GM21367 (cell line): ENCODE results near the gene ZDHHC7.

Source experiments
- ATAC-seq: cut with Tn5 transposase; IDR thresholded peaks from one replicate; pipeline ENCODE4 v1.9.1; 2021; ENCODE audit not compliant: unreplicated experiment

The ZDHHC7 gene

DNA sequence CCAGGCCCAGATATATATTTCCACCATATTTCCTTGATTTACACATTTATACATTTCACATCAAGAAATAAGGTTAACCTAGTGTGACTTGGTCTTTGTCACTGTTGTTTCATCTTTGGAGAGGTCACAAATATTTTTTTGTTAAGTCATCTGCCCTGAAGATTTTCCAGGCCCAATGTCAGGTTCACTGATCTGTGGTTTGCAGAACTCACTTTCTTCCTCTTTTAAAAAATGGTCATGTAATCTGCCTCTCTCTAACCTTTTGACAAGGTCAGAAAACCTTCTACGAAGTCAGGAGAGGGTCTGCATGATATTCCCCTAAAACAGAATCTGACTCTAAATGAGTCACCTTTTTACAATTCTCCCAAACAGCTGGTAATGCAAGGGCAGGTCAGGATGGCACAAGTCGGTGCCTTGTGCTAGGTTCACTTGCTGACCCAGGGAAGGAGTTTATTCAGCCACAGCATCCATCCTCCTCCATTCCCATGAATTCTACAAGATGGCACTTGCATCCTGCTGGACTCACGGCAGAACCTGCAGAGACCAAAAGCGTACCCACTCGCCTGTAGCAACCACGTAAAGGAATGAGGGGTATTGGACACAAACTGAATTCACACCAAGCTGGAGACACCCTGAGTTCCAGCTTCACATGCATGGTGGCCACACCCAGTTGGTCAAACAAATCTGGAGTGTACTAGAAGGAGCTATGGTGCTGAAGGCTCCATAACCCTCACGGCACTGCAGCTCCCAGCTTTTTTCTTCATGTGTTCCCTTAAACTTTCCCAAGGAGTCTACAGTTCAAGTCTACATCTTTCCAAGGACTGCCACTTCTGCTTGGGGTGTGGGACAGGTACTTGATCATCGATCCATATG is 14.7 kb upstream of the ZDHHC7 start:
- no peak for ATAC-seq

GRCh38 chr16:85019659-85020245 is 8.4 kb upstream of the ZDHHC7 start:
- ATAC-seq: no peak

DNA sequence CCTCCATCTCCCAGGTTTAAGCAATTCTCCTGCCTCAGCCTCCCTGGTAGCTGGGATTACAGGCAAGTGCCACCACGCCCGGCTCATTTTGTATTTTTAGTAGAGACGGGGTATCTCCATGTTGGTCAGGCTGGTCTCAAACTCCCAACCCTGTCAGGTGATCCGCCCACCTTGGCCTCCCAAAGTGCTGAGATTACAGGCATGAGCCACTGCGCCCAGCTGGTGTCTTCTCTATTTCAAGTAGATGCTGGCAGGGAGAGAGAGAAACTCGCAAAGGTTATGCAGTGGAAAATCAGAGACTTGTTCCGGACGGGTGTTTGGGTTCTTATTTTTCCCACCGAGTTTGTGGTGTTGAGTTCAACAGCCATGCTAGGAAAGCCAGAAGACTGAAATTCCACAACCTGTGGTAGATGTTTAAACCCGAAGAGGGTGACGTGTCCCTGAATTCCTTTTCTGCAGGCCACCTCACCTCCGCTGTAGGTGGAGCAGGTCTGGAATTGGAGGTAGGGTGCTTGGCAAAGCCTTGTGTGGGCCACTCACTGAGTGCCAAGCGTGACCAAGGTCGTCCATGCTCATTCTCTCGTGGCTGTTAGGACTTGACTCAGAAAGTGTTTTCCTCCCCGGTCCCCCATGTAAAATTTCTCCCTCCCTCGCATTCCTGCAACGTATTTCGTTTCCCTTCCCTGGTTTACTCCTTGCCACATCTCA is 7.3 kb upstream of the ZDHHC7 start:
- ATAC-seq: no peak

GRCh38 chr16:85017633-85018032 is 6.3 kb upstream of the ZDHHC7 start:
- ATAC-seq: no peak

GRCh38 chr16:85017151-85017550 is 5.8 kb upstream of the ZDHHC7 start:
- ATAC-seq: no peak

- ATAC-seq: no peak
Observed at GRCh38 chr16:85015481-85016187, 4.3 kb upstream of the ZDHHC7 start.

- no peak for ATAC-seq
Observed at GRCh38 chr16:85014311-85014710, 3.0 kb upstream of the ZDHHC7 start.

DNA sequence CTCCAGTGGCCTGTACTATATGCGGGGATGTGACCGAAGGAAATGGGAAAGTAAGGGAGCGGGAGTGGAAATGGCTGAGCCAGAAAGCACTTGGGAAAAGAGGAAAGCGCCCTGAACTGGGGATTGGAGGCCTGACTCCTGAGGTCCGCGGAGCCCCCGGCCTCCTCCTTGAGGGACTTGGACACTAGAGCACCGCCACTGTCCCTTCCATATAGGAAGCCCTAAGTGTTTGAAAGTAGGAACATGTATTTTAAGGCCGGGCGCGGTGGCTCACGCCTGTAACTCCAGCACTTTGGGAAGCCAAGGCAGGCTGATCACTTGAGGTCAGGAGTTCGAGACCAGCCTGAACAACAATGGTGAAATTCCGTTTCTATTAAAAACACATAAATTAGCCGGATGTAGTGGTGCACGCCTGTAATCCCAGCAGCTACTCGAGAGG is 530 bp upstream of the ZDHHC7 start:
- no peak for ATAC-seq

DNA sequence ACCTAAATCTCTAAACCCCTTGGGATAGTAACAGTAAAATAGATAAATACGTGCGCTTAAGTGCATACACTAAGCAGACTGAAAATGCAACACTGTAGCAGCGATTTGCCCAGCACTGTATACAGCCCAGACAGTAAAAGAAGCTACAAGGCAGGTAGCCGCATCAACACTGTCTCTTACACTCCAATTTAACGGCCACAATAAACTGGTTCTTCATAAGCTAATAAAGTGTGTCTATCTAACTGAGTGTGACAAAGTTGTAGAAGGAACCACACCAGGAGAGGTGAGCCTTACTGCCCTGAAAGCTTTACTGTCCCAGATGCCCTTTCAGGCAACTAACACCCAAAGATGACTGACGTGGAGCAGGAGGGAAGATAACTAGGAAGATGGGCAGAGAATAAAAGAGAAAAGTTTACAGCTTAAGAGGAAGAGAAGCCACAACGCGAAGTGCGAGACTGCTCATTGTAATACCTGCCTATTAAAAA is 847 bp downstream of the ZDHHC7 start:
- no peak for ATAC-seq

- no peak for ATAC-seq
Observed at GRCh38 chr16:85008271-85008670, 3.1 kb downstream of the ZDHHC7 start.

- no peak for ATAC-seq
Observed at GRCh38 chr16:85007496-85008214, 3.7 kb downstream of the ZDHHC7 start.

DNA sequence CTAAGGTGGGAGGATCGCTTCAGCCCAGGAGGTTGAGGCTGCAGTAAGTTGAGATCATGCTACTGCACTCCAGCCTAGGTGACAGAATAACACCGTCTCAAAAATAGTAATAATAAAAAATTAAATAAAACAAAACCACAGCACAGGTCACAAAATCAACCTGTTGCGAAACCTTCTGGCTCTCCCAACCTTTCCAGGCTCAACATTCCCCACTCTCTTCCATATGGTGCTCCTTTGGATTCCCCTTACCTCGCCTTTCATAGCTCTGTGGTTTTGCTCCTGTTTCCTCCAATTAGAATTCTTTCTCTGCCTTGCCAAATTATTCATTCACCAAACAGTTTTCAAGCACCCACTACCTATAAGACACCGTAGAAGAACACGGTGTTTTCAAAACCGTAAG is 4.7 kb downstream of the ZDHHC7 start:
- no peak for ATAC-seq

DNA sequence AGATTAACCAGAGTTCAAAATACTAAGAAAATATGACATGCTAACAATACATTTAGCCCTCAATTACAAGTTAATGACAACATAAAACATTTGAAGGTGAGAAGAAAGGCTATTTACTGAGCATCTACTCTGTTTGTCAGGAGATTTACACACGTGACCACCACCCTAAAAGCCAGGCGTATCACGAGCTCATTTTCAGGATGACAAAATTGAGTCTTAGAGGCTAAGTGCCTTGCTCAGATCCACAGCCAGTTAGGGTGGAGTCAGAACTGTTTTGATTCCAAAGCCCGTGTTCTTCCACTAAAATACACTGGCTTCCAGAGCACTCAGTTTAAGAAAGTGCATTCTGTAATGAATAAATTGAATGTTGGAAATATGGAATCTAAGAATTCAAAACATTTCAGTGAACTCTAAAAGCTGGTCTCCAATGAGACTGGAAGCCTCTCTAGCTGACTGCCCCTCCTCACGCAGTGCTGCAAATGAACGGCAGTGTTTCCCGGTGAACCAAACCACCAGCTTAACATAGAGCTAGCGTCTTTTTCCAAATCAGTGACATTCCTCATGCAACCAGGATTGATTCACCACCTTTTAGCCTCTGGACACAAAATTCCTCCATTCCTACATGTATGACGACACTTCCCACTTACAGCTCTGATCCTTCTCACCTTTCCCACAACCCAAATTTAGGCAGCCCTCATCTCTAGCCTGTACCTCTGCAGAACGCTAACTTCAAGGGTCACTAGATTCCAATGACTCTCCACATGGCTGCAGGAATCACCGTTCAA is 5.9 kb downstream of the ZDHHC7 start:
- no peak for ATAC-seq

DNA sequence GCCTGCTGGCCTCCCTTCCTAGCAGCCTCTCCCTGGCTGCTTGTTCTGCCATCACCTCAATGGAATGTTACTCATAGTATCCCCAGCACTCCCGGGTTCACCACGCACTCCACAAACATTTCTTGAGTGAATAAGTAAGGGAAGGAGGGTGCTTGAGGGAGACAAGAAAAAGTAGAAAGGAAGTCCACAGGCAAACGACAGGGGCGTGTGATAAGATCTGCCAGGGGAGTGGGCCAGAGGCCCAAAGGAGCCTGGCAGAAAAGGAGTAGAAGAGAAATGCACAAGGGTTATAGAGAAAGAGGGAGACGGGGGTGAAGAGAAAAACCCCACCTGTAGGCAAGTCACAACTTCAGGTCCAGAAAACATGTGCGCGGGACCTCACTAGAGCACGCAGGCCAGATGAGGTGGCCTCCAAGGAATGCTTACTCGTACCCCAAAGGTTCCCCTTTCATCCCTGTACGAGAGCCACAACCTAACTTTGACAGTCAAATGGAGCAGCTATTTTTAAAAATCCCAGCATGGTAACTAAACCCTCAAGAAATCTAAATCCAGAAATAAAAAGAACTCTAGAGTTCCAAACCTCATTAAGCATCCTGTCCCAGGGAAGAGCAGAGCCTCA is 6.6 kb downstream of the ZDHHC7 start:
- no peak for ATAC-seq

DNA sequence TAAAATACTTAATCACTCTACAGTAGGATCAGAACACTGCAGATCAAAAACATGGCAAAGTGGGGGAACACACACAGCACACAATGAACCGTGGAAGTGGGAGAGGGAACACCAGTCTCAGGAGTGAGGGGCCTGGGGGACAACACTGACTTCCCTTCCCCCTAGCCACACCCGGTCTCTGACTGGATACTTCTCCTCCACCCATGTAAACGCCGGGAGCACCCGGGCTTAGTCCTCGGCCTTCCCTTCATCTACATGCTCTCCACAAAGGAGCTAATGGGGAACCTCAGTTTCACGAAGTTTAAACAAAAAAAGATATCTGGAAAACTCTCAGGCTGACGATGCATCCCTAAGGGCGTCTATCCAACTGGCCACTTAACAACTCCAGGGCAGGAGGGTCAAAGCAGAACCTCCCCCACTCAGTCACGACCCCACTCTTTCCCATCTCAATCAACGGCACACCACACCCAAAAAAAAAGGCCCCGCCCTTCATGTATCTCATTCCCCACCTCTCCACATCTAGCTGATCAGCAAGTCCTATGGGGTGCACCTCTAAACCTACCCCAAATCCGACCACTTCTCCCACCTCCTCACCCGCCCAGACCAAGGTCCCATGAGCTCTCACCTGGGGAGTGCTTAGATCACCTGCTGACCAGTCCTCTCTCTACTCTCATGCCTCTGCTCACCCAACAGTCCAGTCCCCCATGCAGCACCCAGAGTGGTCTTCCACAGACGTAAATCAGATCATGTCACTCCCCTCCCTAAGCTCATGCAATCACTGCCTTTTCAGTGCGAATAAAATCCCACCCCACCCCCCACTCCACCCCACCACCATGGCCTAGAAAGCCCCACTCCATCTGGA is 7.4 kb downstream of the ZDHHC7 start:
- ATAC-seq: no peak

DNA sequence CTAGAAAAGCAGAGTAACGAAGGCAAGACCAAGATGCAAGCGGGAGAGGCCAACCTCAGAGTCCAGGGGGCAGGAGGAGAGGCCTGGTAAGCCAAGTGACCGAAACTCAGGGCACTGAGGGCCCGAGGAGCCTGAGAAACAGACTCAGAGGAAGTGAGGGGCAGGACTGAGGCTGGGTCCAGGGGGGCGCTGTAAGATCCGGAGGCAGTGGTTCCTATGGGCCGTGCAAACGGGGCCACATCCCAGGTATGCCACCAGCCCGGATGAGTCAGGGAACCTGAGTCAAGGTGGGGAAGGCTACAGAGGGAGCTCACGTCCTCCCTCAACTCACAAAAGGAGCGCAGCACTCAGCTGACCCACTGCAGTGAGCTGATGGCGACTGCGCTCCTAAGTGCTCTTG is 8.3 kb downstream of the ZDHHC7 start:
- no peak for ATAC-seq

GRCh38 chr16:85002608-85003007 is 8.7 kb downstream of the ZDHHC7 start:
- no peak for ATAC-seq

GRCh38 chr16:85002099-85002541 is 9.2 kb downstream of the ZDHHC7 start:
- no peak for ATAC-seq
